GM21447 (cell line): ENCODE measurements around the gene RUVBL1.

Source experiments
- ATAC-seq: cut with Tn5 transposase; IDR thresholded peaks from one replicate; pipeline ENCODE4 v1.9.1; 2021; ENCODE audit not compliant: unreplicated experiment

Gene RUVBL1

GRCh38 chr3:128143496-128143895, 19.9 kb upstream of the RUVBL1 start:
- ATAC-seq = no peak

GRCh38 chr3:128133273-128133883, 9.8 kb upstream of the RUVBL1 start:
- ATAC-seq = no peak

GRCh38 chr3:128131897-128132646, 8.5 kb upstream of the RUVBL1 start:
- ATAC-seq = no peak

GRCh38 chr3:128128251-128128650, 4.6 kb upstream of the RUVBL1 start:
- no peak for ATAC-seq

- no peak for ATAC-seq
Observed at GRCh38 chr3:128127236-128127635, 3.6 kb upstream of the RUVBL1 start.

- peak; percentile 2 for ATAC-seq
Observed at GRCh38 chr3:128123156-128123537, 465 bp downstream of the RUVBL1 start.

- no peak for ATAC-seq
Observed at GRCh38 chr3:128122013-128122412, 1.6 kb downstream of the RUVBL1 start.

GRCh38 chr3:128113817-128114794, 9.5 kb downstream of the RUVBL1 start:
- ATAC-seq = peak; percentile 84

- no peak for ATAC-seq
Observed at GRCh38 chr3:128112357-128112968, 11.1 kb downstream of the RUVBL1 start.

- no peak for ATAC-seq
Observed at GRCh38 chr3:128111147-128111546, 12.5 kb downstream of the RUVBL1 start.

- ATAC-seq = no peak
Observed at GRCh38 chr3:128107834-128108233, 15.8 kb downstream of the RUVBL1 start.

- ATAC-seq = no peak
Observed at GRCh38 chr3:128103136-128103676, 20.4 kb downstream of the RUVBL1 start.

- no peak for ATAC-seq
Observed at GRCh38 chr3:128100638-128101037, 23.0 kb downstream of the RUVBL1 start.

GRCh38 chr3:128100161-128100560, 23.5 kb downstream of the RUVBL1 start:
- no peak for ATAC-seq

GRCh38 chr3:128098234-128098633, 25.4 kb downstream of the RUVBL1 start:
- no peak for ATAC-seq

GRCh38 chr3:128095222-128095703, 28.3 kb downstream of the RUVBL1 start:
- peak; percentile 87 for ATAC-seq

- ATAC-seq = no peak
Observed at GRCh38 chr3:128094295-128095151, 29.1 kb downstream of the RUVBL1 start.

- no peak for ATAC-seq
Observed at GRCh38 chr3:128091586-128091985, 32.0 kb downstream of the RUVBL1 start.

- no peak for ATAC-seq
Observed at GRCh38 chr3:128089135-128089534, 34.5 kb downstream of the RUVBL1 start.

- no peak for ATAC-seq
Observed at GRCh38 chr3:128084675-128085021, 39.0 kb downstream of the RUVBL1 start.
